A673 (cell line): ENCODE measurements around the gene SLFN14. TPM values are rescaled to one million over a fixed set of nuclear protein-coding genes. Genes with fewer than 3 reads are reported as not detected.

ENCODE experiments used
- BruUV-seq: library from RNA; stranded (reverse); fragments of 400-500 nt; replicated peaks from 2 replicates; lab custom pipeline; 2021; lab: Mats Ljungman, UMichigan
- CTCF ChIA-PET: fragments of 300-600 bp; sonication (Branson Sonifier 250); formaldehyde crosslinking; loops from one replicate; lab custom pipeline; 2022; ENCODE audit warnings: antibody characterized with exemption; lab: Charles Lee
- POLR2A ChIA-PET: fragments of 300-600 bp; sonication (Branson Sonifier 250); formaldehyde crosslinking; loops from one replicate; lab custom pipeline; 2022; ENCODE audit warnings: antibody characterized with exemption; ENCODE audit not compliant: low non-redundant PET; lab: Charles Lee
- DNase-seq: peaks from one replicate; pipeline ENCODE4 v3.0.0-alpha.2; 2015; ENCODE audit warnings: low spot score
- H3K27ac ChIP-seq: fragments of 200-600 bp; sonication (generic); 2 replicates; pipeline ENCODE4 v1.5.1; 2016; ENCODE audit warnings: mixed run types, low read depth, mild to moderate bottlenecking, mixed read lengths, antibody characterized with exemption, low read length; ENCODE audit not compliant: poor library complexity, severe bottlenecking
- H3K27me3 ChIP-seq: fragments of 200-600 bp; sonication (generic); replicated peaks from 2 replicates; pipeline ENCODE4 v1.6.1; 2017; ENCODE audit warnings: mixed run types, low read depth, mild to moderate bottlenecking, mixed read lengths, antibody characterized with exemption, low read length; ENCODE audit not compliant: insufficient read depth, poor library complexity
- H3K36me3 ChIP-seq: fragments of 200-600 bp; sonication (generic); 2 replicates; pipeline ENCODE4 v1.6.1; 2016; ENCODE audit warnings: mixed run types, mild to moderate bottlenecking, mixed read lengths, antibody characterized with exemption, low read length; ENCODE audit not compliant: insufficient read depth, poor library complexity, severe bottlenecking
- H3K4me1 ChIP-seq: fragments of 200-600 bp; sonication (generic); 2 replicates; pipeline ENCODE4 v1.6.1; 2017; ENCODE audit warnings: mixed run types, mild to moderate bottlenecking, mixed read lengths, antibody characterized with exemption, low read length; ENCODE audit not compliant: insufficient read depth, poor library complexity, severe bottlenecking
- H3K4me3 ChIP-seq: fragments of 200-600 bp; sonication (generic); 2 replicates; pipeline ENCODE4 v1.5.1; 2016; ENCODE audit warnings: low read depth, mixed run types, mild to moderate bottlenecking, mixed read lengths, low read length; ENCODE audit not compliant: poor library complexity, severe bottlenecking
- H3K9me3 ChIP-seq: fragments of 200-600 bp; sonication (generic); 2 replicates; pipeline ENCODE4 v1.6.1; 2016; ENCODE audit warnings: mixed run types, low read depth, mild to moderate bottlenecking, mixed read lengths, antibody characterized with exemption, low read length; ENCODE audit not compliant: poor library complexity, severe bottlenecking
- CTCF ChIP-seq: fragments of 300-800, 200-600 bp; sonication (generic); conservative IDR thresholded peaks from 2 replicates; pipeline ENCODE4 v1.5.1; 2017; ENCODE audit warnings: low read depth, mild to moderate bottlenecking, antibody characterized with exemption, low read length, moderate library complexity, mixed read lengths
- EZH2 ChIP-seq: fragments of 200-600 bp; sonication (generic); IDR thresholded peaks from 2 replicates; pipeline ENCODE4 v1.6.1; 2017; ENCODE audit warnings: borderline replicate concordance, low read depth, mild to moderate bottlenecking, mixed read lengths, antibody characterized with exemption, low read length; ENCODE audit not compliant: poor library complexity, severe bottlenecking
- intact Hi-C: fragments of 100-400 bp; cut with micrococcal nuclease; formaldehyde crosslinking; loops from one replicate; pipeline ENCODE4 v1.10.0; 2022; ENCODE audit not compliant: unreplicated experiment
- total RNA-seq: library from RNA; stranded (reverse); gene quantifications from 2 replicates; pipeline ENCODE4 v1.2.3, GENCODE V29; 2021

Gene SLFN14
- total RNA-seq, 1 experiment from 2014 or later: not detected

- intact Hi-C loops: no loop called here
- DNase-seq: no peak
- no peak overlapping the region for H3K4me3 ChIP-seq
- no peak overlapping the region for H3K27ac ChIP-seq
- BruUV-seq: no TSS peak
- no peak for TF ChIP-seq CTCF
- TF ChIP-seq EZH2: no peak
- no peaks in the 10 kb centered on the region for H3K27me3 ChIP-seq
- no peaks in the 10 kb centered on the region for H3K36me3 ChIP-seq
- POLR2A ChIA-PET: no interaction called here
- peaks cover 18% of the 10 kb centered on the region for H3K4me1 ChIP-seq
- H3K9me3 ChIP-seq: no peaks in the 10 kb centered on the region
- CTCF ChIA-PET: no interaction called here
These were observed 45.6 kb downstream of the SLFN14 start for GRCh38 chr17:35515027-35515426.

GRCh38 chr17:35514564-35514963 is 46.1 kb downstream of the SLFN14 start:
- no peaks in the 10 kb centered on the region for H3K27me3 ChIP-seq
- ChIA-PET CTCF (no interaction called here), POLR2A (no interaction called here)
- no peak overlapping the region for H3K27ac ChIP-seq
- BruUV-seq: no TSS peak
- no peak overlapping the region for H3K4me3 ChIP-seq
- H3K4me1 ChIP-seq: peaks cover 18% of the 10 kb centered on the region
- H3K36me3 ChIP-seq: no peaks in the 10 kb centered on the region
- TF ChIP-seq EZH2 (no peak), CTCF (no peak)
- H3K9me3 ChIP-seq: no peaks in the 10 kb centered on the region
- intact Hi-C loops: no loop called here
- no peak for DNase-seq

Other genes starting within 250 kb of the SLFN14 start
- gene SLFN11, start 187.2 kb downstream of the SLFN14 start, total RNA-seq: 132 and 141 TPM in 2 replicates
- 8.1 and 13.2 TPM in 2 replicates for gene SLFN12, start 128.3 kb downstream of the SLFN14 start, total RNA-seq
- gene SLFN13, start 112.1 kb downstream of the SLFN14 start, total RNA-seq: 31.6 and 34.0 TPM in 2 replicates
- gene SLFN12L, start 23.1 kb downstream of the SLFN14 start, total RNA-seq: 1.6 and 2.7 TPM in 2 replicates
- gene PEX12, start 17.8 kb upstream of the SLFN14 start, total RNA-seq: 2.5 and 3.2 TPM in 2 replicates
- 117 and 124 TPM in 2 replicates for gene AP2B1, start 26.5 kb upstream of the SLFN14 start, total RNA-seq
- gene RASL10B, start 170.8 kb upstream of the SLFN14 start, total RNA-seq: 15.9 TPM in 2 replicates
- not detected in 2 replicates for gene GAS2L2, start 192.4 kb upstream of the SLFN14 start, total RNA-seq
- gene C17orf50, start 200.1 kb upstream of the SLFN14 start, total RNA-seq: not detected in 2 replicates
- not detected in 2 replicates for gene MMP28, start 234.8 kb upstream of the SLFN14 start, total RNA-seq
- gene TAF15, start 248.7 kb upstream of the SLFN14 start, total RNA-seq: 108 TPM in 2 replicates